ENCODE data around the gene HTRA1. TPM values are rescaled to one million over a fixed set of nuclear protein-coding genes. Genes with fewer than 3 reads are reported as not detected.

The HTRA1 gene
- total RNA-seq, 3 donors from 2014 or later = 116 to 347 (median 152) TPM

- Histone ChIP-seq H3K27ac (no peak overlapping the region), H3K4me1 (no peaks in the 10 kb centered on the region), H3K4me3 (no peak overlapping the region), H3K36me3 (no peaks in the 10 kb centered on the region), H3K27me3 (no peaks in the 10 kb centered on the region), H3K9me3 (no peaks in the 10 kb centered on the region)
- intact Hi-C loops (cut with DNase I; ENCODE audit: low total_unique reads) = no loop called here
- DNase-seq (ENCODE audit: low spot score in 2 of 2) = no peak
- TF ChIP-seq POLR2A (IDR thresholded peaks at IDR 0.05) (no peak), CTCF (IDR thresholded peaks at IDR 0.05) (no peak), POLR2AphosphoS5 (IDR thresholded peaks at IDR 0.05) (no peak)
Observed at GRCh38 chr10:122473116-122473515, 11.8 kb downstream of the HTRA1 start.

GRCh38 chr10:122474131-122474818 is 12.9 kb downstream of the HTRA1 start:
- no peak for DNase-seq (ENCODE audit: low spot score in 2 of 2)
- intact Hi-C loops (cut with DNase I; ENCODE audit: low total_unique reads) = no loop called here
- Histone ChIP-seq H3K4me3 (no peak overlapping the region), H3K27me3 (no peaks in the 10 kb centered on the region), H3K27ac (peak overlapping the region in 1 of 2 donors; percentile 68), H3K36me3 (no peaks in the 10 kb centered on the region), H3K9me3 (no peaks in the 10 kb centered on the region), H3K4me1 (peaks cover 0 to 3% of the 10 kb centered on the region in 2 donors)
- TF ChIP-seq CTCF (IDR thresholded peaks at IDR 0.05) = no peak

- DNase-seq (ENCODE audit: low spot score in 2 of 2) = no peak
- peak overlapping the region; percentile 48 to 68 for H3K27ac ChIP-seq
- peaks cover 0 to 3% of the 10 kb centered on the region in 2 donors for H3K4me1 ChIP-seq
- intact Hi-C loops (cut with DNase I; ENCODE audit: low total_unique reads) = no loop called here
- TF ChIP-seq POLR2A (IDR thresholded peaks at IDR 0.05) (no peak), POLR2AphosphoS5 (IDR thresholded peaks at IDR 0.05) (no peak), CTCF (IDR thresholded peaks at IDR 0.05) (no peak)
- H3K36me3 ChIP-seq = no peaks in the 10 kb centered on the region
- peak overlapping the region in 1 of 3 donors; percentile 37 for H3K4me3 ChIP-seq
- H3K9me3 ChIP-seq = no peaks in the 10 kb centered on the region
- no peaks in the 10 kb centered on the region for H3K27me3 ChIP-seq
Observed at GRCh38 chr10:122475100-122475499, 13.7 kb downstream of the HTRA1 start.

- H3K4me1 ChIP-seq = peaks cover 0 to 3% of the 10 kb centered on the region in 2 donors
- H3K27ac ChIP-seq = peak overlapping the region; percentile 48 to 68
- no peaks in the 10 kb centered on the region for H3K9me3 ChIP-seq
- intact Hi-C loops (cut with DNase I; ENCODE audit: low total_unique reads) = no loop called here
- H3K4me3 ChIP-seq = peak overlapping the region in 1 of 3 donors; percentile 37
- no peak for DNase-seq (ENCODE audit: low spot score in 2 of 2)
- no peaks in the 10 kb centered on the region for H3K27me3 ChIP-seq
- TF ChIP-seq POLR2A (IDR thresholded peaks at IDR 0.05) = no peak
- TF ChIP-seq CTCF (IDR thresholded peaks at IDR 0.05) = no peak
- TF ChIP-seq POLR2AphosphoS5 (IDR thresholded peaks at IDR 0.05) = no peak
- H3K36me3 ChIP-seq = no peaks in the 10 kb centered on the region
Observed at GRCh38 chr10:122475591-122476332, 14.4 kb downstream of the HTRA1 start.

- Histone ChIP-seq H3K4me3 (no peak overlapping the region), H3K4me1 (peaks cover 0 to 3% of the 10 kb centered on the region in 2 donors)
- intact Hi-C loops (cut with DNase I; ENCODE audit: low total_unique reads) = no loop called here
Observed at GRCh38 chr10:122476333-122476695, 15.0 kb downstream of the HTRA1 start.

More at GRCh38 chr10:122476333-122476695, 15.0 kb downstream of the HTRA1 start:
- Histone ChIP-seq H3K36me3 (no peaks in the 10 kb centered on the region), H3K27ac (peak overlapping the region in 1 of 2 donors; percentile 68), H3K9me3 (no peaks in the 10 kb centered on the region), H3K27me3 (no peaks in the 10 kb centered on the region)
- no peak for DNase-seq (ENCODE audit: low spot score in 2 of 2)
- TF ChIP-seq CTCF (IDR thresholded peaks at IDR 0.05) (no peak), POLR2A (IDR thresholded peaks at IDR 0.05) (no peak), POLR2AphosphoS5 (IDR thresholded peaks at IDR 0.05) (no peak)

All from breast epithelium (tissue), 4 donors.